Anterior cingulate cortex (tissue), 58 donors: ENCODE measurements around the gene HSD17B14.
"Not testable (repeated sequence)": the region's sequence is repeated elsewhere in the genome, so short reads cannot be mapped to it uniquely, and the experiment has no call there.

Experiments
- DNase-seq, 58 donors: peaks; one replicate each; lab custom pipeline; 2025; lab: John Stamatoyannopoulos, UW

The HSD17B14 gene

DNA sequence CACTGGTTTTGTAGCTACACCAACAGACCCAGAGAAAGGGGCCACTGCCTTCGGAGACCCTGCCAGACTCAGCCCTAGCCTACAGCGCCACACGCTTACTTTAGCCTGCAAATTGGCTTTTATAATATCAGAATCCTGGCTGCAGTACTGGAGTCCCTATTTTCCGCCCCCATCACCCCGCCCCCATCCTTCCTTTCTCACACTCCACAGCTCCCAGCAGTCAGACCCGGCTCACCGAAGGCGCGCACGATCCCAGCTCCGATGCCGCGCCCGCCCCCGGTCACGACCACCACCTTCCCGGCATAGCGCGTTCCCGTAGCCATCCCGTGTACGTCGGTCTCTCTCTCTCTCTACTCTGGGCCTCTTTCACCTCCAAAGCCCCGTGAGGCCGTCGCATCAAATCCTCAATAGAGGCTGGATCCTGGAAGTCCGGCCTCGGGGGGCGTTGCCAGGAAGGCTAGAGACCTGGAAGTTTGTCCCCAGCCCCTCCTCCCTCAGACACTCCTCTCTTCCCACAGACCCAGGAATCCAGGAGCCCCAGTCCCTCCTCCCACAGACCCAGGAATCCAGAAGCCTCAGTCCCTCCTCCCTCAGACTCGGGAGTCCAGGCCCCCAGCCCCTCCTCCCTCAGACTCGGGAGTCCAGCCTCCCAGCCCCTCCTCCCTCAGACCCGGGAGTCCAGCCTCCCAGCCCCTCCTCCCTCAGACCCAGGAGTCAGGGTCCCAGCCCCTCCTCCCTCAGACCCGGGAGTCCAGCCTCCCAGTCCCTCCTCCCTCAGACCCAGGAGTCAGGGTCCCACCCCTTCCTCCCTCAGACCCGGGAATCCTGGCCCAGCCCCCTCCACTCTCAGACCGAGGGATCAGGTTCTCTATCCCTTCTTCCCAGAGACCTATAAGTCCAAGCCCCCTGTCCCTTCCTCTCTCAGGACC is at the start of gene HSD17B14:
Gene HSD17B14, minus strand, starts transcription at position 403 of the 929 bp plus-strand sequence. Its CDS starts 80 bp downstream, at position 323.
- DNase-seq: peak in 46 of 58 donors; percentile 14 to 69 (median 46)

DNA sequence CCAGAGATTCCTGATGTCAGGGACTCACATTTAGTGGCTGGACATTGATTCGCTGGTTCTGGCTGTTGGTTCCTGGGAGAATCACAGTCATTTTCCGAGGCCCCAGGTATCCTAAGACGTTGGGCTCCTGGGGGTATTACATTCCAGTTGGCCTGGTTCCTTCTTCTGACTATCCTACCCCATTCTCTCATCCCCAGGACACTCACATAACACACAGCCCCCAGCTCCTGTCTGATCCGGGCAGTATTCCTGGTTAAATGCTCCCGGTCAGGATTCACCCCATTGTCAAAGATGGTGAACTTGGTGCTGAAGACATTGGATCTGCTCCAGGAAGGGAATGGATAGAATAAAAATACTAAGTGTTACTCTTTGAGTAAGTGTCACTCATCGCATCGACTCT is 47.4 kb upstream of the HSD17B14 start:
- no peak for DNase-seq

DNA sequence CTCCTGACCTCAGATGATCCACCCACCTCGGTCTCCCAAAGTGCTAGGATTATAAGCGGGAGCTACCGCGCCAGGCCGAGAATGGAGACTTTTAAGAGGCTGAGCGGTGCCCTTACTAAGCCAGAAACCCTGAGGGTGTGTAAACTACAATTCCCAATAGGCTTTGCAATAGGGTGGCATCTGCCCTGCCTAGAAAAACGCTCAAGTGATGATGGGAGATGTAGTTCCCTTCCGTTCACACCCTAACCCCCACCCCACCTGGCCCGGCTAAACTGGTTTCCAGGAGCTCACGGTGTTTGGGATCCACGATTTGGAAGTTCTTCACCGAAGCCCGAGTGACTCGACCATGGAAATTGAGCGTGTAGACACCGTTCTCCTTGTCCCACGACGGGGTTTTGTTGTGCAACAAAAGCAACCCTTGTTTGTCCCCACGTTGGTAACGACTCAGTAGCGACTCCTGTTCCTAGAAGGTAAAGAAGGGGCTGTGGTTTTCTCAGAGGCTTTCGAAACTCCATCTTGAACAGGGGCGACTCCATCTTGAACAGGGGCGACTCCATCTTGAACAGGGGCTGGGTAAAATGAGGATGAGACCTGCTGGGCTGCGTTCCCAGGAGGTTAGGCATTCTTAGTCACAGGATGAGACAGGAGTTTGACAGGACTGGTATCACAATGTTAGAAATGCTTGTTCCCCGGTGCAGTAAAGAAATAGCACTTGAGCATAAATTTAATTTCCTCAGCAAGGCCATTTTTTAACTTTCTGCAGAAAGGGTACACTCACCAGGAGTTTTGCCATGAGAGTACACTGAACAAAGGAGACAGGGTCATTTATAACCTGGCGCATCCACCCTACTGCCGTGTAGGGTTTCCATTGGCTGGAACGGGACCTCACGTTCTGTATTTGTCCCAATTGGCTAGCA is 45.7 kb upstream of the HSD17B14 start:
- peak in 2 of 58 donors; percentile 9 to 11 for DNase-seq

GRCh38 chr19:48879696-48880095 is 43.4 kb upstream of the HSD17B14 start:
- not testable (repeated sequence) for DNase-seq

DNA sequence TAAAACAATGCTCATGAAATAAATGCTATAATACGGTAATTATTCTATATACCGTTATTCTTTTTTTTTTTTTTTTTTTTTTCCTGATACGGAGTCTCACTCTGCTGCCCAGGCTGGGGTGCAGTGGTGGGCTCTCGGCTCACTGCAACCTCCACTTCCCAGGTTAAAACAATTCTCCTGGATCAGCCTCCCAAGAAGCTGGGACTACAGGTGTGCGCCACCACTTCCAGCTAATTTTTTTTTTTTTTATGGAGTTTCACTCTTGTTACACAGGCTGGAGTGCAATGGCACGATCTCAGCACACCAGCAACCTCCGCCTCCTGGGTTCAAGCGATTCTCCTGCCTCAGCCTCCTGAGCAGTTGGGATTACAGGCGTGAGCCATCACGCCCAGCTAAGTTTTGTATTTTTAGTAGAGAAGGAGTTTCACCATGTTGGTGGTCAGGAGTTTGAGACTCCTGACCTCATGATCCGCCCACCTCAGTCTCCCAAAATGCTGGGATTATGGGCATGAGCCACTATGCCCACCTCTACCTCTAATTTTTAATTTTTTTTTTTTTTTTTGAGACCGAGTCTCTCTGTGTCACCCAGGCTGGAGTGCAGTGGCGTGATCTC is 42.8 kb upstream of the HSD17B14 start:
- no peak for DNase-seq

DNA sequence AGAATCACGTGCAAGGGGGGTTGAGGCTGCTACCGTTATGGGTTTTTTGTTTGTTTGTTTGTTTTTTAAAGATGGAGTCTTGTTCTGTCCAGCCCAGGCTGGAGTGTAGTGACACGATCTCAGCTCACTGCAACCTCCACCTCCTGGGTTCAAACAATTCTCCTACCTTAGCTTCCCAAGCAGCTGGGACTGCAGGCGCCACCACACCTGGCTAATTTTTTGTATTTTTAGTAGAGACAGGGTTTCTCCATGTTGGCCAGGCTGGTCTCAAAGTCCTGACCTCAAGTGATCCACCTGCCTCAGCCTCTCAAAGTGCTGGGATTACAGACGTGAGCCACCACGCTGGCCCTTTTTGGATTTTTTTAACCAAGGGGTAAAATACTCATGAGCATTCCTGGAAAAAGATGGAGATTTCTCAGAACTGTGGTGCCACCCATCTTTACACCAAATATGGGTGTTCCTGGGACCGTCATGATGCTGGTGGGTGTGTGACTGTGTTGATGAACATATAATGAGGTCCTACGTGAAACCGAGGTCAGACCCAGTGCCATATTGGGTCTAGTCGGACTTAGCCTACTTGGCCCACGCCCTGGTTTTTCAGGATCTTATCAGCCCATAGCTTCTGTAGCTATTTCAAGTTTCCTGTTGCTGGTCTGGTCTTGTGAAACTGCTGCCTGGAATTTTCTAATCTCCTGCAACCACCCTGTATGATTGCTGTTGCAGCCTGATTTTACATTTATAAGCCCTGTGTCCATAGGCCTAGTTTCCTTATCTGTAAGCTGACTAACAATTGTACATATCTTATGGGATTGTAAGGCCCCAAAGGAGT is 42.1 kb upstream of the HSD17B14 start:
- no peak for DNase-seq

GRCh38 chr19:48877855-48878195 is 41.5 kb upstream of the HSD17B14 start:
- no peak for DNase-seq

GRCh38 chr19:48876043-48876981 is 40.0 kb upstream of the HSD17B14 start:
- DNase-seq: peak in 1 of 58 donors; percentile 18

DNA sequence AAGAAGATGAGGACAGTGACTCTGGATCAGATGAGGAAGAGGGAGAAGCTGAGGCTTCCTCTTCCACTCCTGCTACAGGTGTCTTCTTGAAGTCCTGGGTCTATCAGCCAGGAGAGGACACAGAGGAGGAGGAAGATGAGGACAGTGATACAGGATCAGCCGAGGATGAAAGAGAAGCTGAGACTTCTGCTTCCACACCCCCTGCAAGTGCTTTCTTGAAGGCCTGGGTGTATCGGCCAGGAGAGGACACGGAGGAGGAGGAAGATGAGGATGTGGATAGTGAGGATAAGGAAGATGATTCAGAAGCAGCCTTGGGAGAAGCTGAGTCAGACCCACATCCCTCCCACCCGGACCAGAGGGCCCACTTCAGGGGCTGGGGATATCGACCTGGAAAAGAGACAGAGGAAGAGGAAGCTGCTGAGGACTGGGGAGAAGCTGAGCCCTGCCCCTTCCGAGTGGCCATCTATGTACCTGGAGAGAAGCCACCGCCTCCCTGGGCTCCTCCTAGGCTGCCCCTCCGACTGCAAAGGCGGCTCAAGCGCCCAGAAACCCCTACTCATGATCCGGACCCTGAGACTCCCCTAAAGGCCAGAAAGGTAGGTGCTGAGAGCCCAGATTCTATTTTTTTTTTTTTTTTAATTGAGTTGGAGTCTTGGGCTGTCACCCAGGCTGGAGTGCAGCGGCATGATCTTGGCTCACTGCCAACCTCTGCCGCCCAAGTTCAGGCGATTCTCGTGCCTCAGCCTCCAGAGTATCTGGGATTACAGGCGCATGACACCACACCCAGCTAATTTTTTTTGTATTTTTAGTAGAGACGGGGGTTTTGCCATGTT is 38.2 kb upstream of the HSD17B14 start:
- DNase-seq: peak in 8 of 58 donors; percentile 8 to 74 (median 23)

GRCh38 chr19:48873476-48874302 is 37.4 kb upstream of the HSD17B14 start:
- peak in 1 of 58 donors; percentile 27 for DNase-seq

- peak in 38 of 58 donors; percentile 8 to 77 (median 36) for DNase-seq
Observed at GRCh38 chr19:48872884-48873475, 36.7 kb upstream of the HSD17B14 start.

- peak; percentile 71 to 99 (median 96) for DNase-seq
Observed at GRCh38 chr19:48872182-48872883, 36.0 kb upstream of the HSD17B14 start, which contains the start of gene PPP1R15A. TSS of gene PPP1R15A (plus strand) at chr19:48872421. CDS start at chr19:48873234, 813 bp downstream.

DNA sequence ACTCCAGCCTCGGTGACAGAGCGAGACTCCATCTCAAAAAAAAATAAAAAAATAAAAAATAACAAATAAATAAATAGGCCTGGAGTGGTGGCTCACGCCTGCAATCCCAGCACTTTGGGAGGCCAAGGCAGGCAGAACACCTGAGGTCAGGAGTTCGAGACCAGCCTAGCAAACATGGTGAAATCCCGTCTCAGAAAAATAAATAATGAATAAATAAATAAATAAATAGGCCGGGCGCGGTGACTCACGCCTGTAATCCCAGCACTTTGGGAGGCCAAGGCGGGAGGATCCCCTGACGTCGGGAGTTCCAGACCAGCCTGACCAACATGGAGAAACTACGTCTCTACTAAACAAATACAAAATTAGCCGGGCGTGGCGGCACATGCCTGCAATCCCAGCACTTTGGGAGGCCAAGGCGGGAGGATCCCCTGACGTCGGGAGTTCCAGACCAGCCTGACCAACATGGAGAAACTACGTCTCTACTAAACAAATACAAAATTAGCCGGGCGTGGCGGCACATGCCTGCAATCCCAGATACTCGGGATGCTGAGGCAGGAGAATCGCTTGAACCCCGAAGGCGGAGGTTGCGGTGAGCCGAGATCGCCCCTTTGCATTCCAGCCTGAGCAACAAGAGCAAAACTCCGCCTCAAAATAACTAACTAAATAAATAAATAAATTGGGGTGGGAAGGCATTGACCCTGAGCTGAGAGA is 35.3 kb upstream of the HSD17B14 start:
- not testable (repeated sequence) for DNase-seq

GRCh38 chr19:48870048-48870447 is 33.8 kb upstream of the HSD17B14 start:
- DNase-seq: no peak
